ENCODE measurements around the gene CD200. TPM values are rescaled to one million over a fixed set of nuclear protein-coding genes. Genes with fewer than 3 reads are reported as not detected.

Gene CD200
- total and polyA plus RNA-seq, 2 of the 4 experiments (the other 2 are of a cell fraction): 1.1 to 1.7 TPM

DNA sequence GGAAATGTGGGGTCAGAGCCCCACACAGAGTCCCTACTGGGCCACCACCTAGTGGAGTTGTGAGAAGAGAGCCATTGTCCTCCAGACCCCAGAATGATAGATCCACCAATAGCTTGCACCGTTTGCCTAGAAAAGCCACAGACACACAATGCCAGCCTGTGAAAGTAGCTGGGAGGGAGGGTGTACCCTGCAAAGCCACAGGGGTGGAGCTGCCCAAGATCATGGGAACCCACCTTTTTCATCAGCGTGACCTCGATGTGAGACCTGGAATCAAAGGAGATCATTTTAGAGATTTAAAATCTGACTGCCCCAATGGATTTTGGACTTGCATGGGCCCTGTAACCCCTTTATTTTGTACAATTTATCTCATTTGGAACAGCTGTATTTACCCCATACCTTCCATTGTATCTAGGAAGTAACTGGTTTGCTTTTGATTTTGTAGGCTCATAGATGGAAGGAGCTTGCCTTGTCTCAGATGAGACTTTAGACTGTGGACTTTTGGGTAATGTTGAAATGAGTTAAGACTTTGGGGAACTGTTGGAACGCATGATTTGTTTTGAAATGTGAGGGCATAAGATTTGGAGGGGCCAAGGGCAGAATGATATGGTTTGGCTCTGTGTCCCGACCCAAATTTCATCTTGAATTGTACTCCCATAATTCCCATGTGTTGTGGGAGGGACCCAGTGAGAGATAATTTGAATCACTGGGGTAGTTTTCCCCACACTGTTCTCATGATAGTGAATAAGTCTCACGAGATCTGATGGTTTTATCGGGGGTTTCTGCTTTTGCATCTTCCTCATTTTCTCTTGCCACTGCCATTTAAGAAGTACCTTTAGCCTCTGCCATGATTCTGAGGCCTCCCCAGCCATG is 49.0 kb downstream of the CD200 start (continued):
- TF ChIP-seq FOS (IDR thresholded peaks at IDR 0.05; ENCODE audit: low read depth, low read length): no peak

DNA sequence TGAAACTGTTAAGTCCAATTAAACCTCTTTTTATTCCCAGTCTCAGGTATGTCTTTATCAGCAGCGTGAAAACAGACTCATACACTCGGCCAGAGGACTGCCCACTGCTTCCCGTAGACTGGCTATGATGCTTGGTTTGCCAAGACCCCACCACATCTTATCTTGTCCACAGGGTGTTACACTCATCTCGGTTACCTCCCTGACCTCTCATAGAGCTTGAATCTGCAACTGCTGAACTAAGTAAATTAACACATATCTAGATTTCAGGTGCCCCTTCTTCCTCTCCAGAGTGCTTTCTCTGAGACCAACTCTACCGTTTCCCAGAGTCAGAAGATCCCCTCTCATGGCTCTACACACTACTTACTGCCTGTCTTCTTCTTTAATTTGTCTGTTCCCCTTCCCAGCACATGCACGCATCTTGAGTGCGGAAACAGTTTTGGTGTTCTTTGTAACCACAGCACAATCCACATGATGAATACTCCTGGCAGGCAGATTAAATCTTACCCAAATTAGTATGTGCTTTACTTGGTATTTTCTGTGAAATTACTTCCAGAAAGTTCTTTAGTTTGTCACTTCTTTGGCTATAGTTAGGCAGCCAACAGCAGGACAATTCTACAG is 49.7 kb downstream of the CD200 start:
- WGBS, 2 experiments (ENCODE audit: extremely low coverage in 2 of 2, insufficient read length in 1 of 2): 100% methylated on average over 4 of the region's 7 CpGs; no CpG with 5 or more reads in 1 of the 2 experiments
- ATAC-seq (ENCODE audit: low read depth): no peak
- no peak overlapping the region for H2AFZ ChIP-seq (replicated peaks; ENCODE audit: low read length, poor library complexity)

More for the DNA sequence above, 49.7 kb downstream of the CD200 start:
- Histone ChIP-seq H2BK120ac (ENCODE audit: low read depth, low read length) (no peak overlapping the region), H4K8ac (ENCODE audit: low read depth in 2 of 2, low read length in 2 of 2) (no peak overlapping the region), H2BK20ac (ENCODE audit: low read depth, low read length) (no peak overlapping the region; the same call in 1 of the 2 replicates), H3K4me2 (ENCODE audit: low read depth, low read length) (no peak overlapping the region), H3K36me3 (ENCODE audit: control insufficient read depth, insufficient read depth, low read length) (no peaks in the 10 kb centered on the region), H4K5ac (ENCODE audit: low read depth, low read length) (no peak overlapping the region), H3K4me1 (ENCODE audit: control insufficient read depth, insufficient read depth, low read length) (peaks cover 10% of the 10 kb centered on the region), H3K27ac (ENCODE audit: insufficient read depth, low read length) (no peak overlapping the region), H3K14ac (replicated peaks; ENCODE audit: low read depth, low read length) (peak overlapping the region; percentile 68; the same call in 1 of the 2 replicates), H2BK5ac (ENCODE audit: low read depth, low read length, poor library complexity, severe bottlenecking) (no peak overlapping the region), H3K9me1 (ENCODE audit: insufficient read depth, low read length) (no peaks in the 10 kb centered on the region), H3K4ac (ENCODE audit: low read depth, low read length) (no peak overlapping the region), H4K91ac (ENCODE audit: insufficient read depth, low read depth, low read length) (no peak overlapping the region; the same call in 1 of the 2 replicates), H2BK15ac (ENCODE audit: low read depth, low read length) (peak overlapping the region; percentile 40; the same call in 1 of the 3 replicates), H3K56ac (ENCODE audit: extremely low read depth, insufficient read depth, low read length) (no peak overlapping the region), H4K20me1 (ENCODE audit: insufficient read depth, low read length) (no peaks in the 10 kb centered on the region), H3K9me3 (ENCODE audit: control insufficient read depth, insufficient read depth, low read length) (no peaks in the 10 kb centered on the region), H2AK5ac (ENCODE audit: low read depth, low read length) (0 out of 2 replicates have a peak overlapping the region, but pooled peaks have one; percentile 23), H3K27me3 (ENCODE audit: control insufficient read depth, insufficient read depth, low read length) (no peaks in the 10 kb centered on the region), H2AK9ac (replicated peaks; ENCODE audit: low read depth, low read length, poor library complexity) (no peak overlapping the region), H3K9ac (ENCODE audit: low read depth, low read length) (no peak overlapping the region), H3K23ac (ENCODE audit: low read depth, low read length) (no peak overlapping the region), H3K79me1 (ENCODE audit: low read depth in 1 of 2, low read length in 2 of 2) (no peaks in the 10 kb centered on the region), H3K4me3 (ENCODE audit: insufficient read depth, low read depth, low read length) (no peak overlapping the region), H3K18ac (ENCODE audit: low read depth, low read length) (no peak overlapping the region; the same call in 1 of the 2 replicates)
- dilution Hi-C loops (cut with HindIII; ENCODE audit: low sequenced_read_pairs, unreplicated experiment) (no loop called here), in situ Hi-C loops (cut with MboI; ENCODE audit: low sequenced_read_pairs) (no loop called here), intact Hi-C loops (cut with micrococcal nuclease) (no loop called here)
- ChIA-PET POLR2A (ENCODE audit: unreplicated experiment) (no interaction called here), CTCF (no interaction called here)
- DNase-seq: no peak
- TF ChIP-seq RFX5 (IDR thresholded peaks at IDR 0.05; ENCODE audit: low read depth, low read length): no peak
- no peak for TF ChIP-seq POLR2A (IDR thresholded peaks at IDR 0.05; ENCODE audit: low read depth, low read length)
- TF ChIP-seq, protein P1, sequence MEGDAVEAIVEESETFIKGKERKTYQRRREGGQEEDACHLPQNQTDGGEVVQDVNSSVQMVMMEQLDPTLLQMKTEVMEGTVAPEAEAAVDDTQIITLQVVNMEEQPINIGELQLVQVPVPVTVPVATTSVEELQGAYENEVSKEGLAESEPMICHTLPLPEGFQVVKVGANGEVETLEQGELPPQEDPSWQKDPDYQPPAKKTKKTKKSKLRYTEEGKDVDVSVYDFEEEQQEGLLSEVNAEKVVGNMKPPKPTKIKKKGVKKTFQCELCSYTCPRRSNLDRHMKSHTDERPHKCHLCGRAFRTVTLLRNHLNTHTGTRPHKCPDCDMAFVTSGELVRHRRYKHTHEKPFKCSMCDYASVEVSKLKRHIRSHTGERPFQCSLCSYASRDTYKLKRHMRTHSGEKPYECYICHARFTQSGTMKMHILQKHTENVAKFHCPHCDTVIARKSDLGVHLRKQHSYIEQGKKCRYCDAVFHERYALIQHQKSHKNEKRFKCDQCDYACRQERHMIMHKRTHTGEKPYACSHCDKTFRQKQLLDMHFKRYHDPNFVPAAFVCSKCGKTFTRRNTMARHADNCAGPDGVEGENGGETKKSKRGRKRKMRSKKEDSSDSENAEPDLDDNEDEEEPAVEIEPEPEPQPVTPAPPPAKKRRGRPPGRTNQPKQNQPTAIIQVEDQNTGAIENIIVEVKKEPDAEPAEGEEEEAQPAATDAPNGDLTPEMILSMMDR (conservative IDR thresholded peaks at IDR 0.05; ENCODE audit: low read depth, low read length): no peak
- no peak for TF ChIP-seq SMC3 (IDR thresholded peaks at IDR 0.05; ENCODE audit: low read depth, low read length)
- TF ChIP-seq, protein P2, sequence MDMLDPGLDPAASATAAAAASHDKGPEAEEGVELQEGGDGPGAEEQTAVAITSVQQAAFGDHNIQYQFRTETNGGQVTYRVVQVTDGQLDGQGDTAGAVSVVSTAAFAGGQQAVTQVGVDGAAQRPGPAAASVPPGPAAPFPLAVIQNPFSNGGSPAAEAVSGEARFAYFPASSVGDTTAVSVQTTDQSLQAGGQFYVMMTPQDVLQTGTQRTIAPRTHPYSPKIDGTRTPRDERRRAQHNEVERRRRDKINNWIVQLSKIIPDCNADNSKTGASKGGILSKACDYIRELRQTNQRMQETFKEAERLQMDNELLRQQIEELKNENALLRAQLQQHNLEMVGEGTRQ (IDR thresholded peaks at IDR 0.05; ENCODE audit: low read depth, low read length): no peak
- no peak for TF ChIP-seq MAFK (IDR thresholded peaks at IDR 0.05; ENCODE audit: low read depth, low read length)
- TF ChIP-seq RAD21 (IDR thresholded peaks at IDR 0.05; ENCODE audit: low read length): no peak
- TF ChIP-seq FOS (IDR thresholded peaks at IDR 0.05; ENCODE audit: low read depth, low read length): no peak
- TF ChIP-seq CEBPB (IDR thresholded peaks at IDR 0.05; ENCODE audit: low read depth, low read length): no peak
- no TSS peak for BruUV-seq (replicated peaks)

Data from IMR-90 (cell line).